ENCODE measurements around the gene USP21. TPM values are rescaled to one million over a fixed set of nuclear protein-coding genes. Genes with fewer than 3 reads are reported as not detected.

The USP21 gene
- total RNA-seq, 2 experiments from 2014 or later = 44.4 to 45.6 TPM

DNA sequence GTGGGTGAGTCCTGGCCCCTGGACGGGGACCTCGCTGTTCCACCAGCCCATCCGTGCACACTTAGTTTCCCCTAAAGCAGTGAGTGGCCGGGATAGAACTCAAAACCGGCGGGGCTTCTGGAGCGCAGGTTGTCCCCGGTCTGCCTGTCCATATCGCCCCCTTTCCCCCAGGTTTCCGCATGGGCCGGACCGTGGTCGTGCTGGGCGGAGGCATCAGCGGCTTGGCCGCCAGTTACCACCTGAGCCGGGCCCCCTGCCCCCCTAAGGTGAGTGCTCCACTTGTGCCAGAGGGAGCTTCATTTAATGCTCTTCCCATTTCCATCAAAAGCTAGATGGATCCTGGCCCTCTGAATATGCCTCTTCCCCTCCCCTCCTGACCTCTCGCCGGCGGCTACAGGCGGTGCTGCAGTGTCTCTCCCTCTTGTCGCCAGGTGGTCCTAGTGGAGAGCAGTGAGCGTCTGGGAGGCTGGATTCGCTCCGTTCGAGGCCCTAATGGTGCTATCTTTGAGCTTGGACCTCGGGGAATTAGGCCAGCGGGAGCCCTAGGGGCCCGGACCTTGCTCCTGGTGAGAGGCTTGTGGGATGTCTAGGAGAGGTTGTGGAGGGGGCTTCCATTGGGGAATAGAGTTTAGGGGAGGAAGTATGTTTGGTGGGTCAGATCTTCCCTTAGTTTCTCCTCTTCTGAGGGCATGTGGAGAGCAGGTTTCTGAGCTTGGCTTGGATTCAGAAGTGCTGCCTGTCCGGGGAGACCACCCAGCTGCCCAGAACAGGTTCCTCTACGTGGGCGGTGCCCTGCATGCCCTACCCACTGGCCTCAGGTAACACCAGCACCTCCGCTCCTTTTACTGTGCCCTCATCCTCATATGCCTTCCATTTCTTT is 7.6 kb downstream of the USP21 start:
- DNase-seq (no peak), ATAC-seq (ENCODE audit: poor library complexity) (no peak)
- POLR2A ChIA-PET = interaction anchor here (1.0 to 3.6 kb wide), 19 partner anchors 9 to 215 kb away, joined by 3 to 58 read pairs (median 14); partner anchors contain the start of genes ARHGAP30, B4GALT3, DEDD and NDUFS2
- Mint-ChIP-seq H3K36me3 (ENCODE audit: low read depth) (peaks cover 70% of the 10 kb centered on the region), H3K4me3 (peak overlapping the region; percentile 93), H3K27ac (peak overlapping the region; percentile 98), H3K9me3 (no peaks in the 10 kb centered on the region), H3K27me3 (no peaks in the 10 kb centered on the region), H3K4me1 (ENCODE audit: low read depth) (peaks cover 59% of the 10 kb centered on the region)
- H3K4me1 ChIP-seq (ENCODE audit: insufficient read depth, low read length) = peaks cover 34% of the 10 kb centered on the region
- TF ChIP-seq, protein P1, sequence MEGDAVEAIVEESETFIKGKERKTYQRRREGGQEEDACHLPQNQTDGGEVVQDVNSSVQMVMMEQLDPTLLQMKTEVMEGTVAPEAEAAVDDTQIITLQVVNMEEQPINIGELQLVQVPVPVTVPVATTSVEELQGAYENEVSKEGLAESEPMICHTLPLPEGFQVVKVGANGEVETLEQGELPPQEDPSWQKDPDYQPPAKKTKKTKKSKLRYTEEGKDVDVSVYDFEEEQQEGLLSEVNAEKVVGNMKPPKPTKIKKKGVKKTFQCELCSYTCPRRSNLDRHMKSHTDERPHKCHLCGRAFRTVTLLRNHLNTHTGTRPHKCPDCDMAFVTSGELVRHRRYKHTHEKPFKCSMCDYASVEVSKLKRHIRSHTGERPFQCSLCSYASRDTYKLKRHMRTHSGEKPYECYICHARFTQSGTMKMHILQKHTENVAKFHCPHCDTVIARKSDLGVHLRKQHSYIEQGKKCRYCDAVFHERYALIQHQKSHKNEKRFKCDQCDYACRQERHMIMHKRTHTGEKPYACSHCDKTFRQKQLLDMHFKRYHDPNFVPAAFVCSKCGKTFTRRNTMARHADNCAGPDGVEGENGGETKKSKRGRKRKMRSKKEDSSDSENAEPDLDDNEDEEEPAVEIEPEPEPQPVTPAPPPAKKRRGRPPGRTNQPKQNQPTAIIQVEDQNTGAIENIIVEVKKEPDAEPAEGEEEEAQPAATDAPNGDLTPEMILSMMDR (IDR thresholded peaks at IDR 0.05) = no peak
- no peaks in the 10 kb centered on the region for H3K9me3 ChIP-seq (ENCODE audit: control insufficient read depth in 1 of 2, insufficient read depth in 1 of 2, low read length in 2 of 2)
- intact Hi-C loops (cut with DNase I, micrococcal nuclease) = loop anchor here (2.0 to 5.0 kb wide), 2 partner anchors 18 to 35 kb away; partner anchors contain the start of gene DEDD (in 2 of the 2)
- peak overlapping the region; percentile 95 for H3K4me3 ChIP-seq (ENCODE audit: low read length)
- H3K27me3 ChIP-seq (ENCODE audit: control insufficient read depth in 1 of 2, insufficient read depth in 2 of 2, low read length in 2 of 2) = no peaks in the 10 kb centered on the region
- CTCF ChIA-PET = interaction anchor here (0.6 to 4.3 kb wide), 16 partner anchors 10 to 201 kb away, joined by 3 to 28 read pairs (median 8); partner anchors contain the start of genes APOA2, B4GALT3, CFAP126 and DEDD
- peak overlapping the region; percentile 69 to 86 for H3K27ac ChIP-seq (ENCODE audit: low read depth in 1 of 2, low read length in 2 of 2)
- peaks cover 58% of the 10 kb centered on the region for H3K36me3 ChIP-seq (ENCODE audit: insufficient read depth, low read length)

DNA sequence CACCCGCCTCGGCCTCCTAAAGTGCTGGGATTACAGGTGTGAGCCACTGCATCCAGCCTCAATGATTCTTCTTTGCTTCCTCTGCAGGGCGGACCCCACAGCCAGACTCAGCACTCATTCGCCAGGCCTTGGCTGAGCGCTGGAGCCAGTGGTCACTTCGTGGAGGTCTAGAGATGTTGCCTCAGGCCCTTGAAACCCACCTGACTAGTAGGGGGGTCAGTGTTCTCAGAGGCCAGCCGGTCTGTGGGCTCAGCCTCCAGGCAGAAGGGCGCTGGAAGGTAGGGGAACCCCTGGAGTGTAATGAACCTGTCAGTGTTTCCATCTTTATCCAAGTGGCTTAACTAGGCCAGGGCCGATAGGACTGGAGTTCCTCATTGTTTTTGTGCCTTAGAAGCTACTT is 9.6 kb downstream of the USP21 start:
- no peak overlapping the region for H3K27ac ChIP-seq (ENCODE audit: low read depth in 1 of 2, low read length in 2 of 2)
- Mint-ChIP-seq H3K4me3 (peak overlapping the region; percentile 34), H3K27me3 (no peaks in the 10 kb centered on the region), H3K9me3 (no peaks in the 10 kb centered on the region), H3K27ac (no peak overlapping the region), H3K36me3 (ENCODE audit: low read depth) (peaks cover 72% of the 10 kb centered on the region), H3K4me1 (ENCODE audit: low read depth) (peaks cover 55% of the 10 kb centered on the region)
- POLR2A ChIA-PET = interaction anchor here (3.2 kb wide), 1 partner anchor 14 kb away, joined by 17 read pairs; no protein-coding TSS in a partner anchor
- TF ChIP-seq, protein P1 (IDR thresholded peaks at IDR 0.05) = no peak
- ATAC-seq (ENCODE audit: poor library complexity) = no peak
- intact Hi-C loops (cut with DNase I, micrococcal nuclease) = loop anchor here (2.0 to 5.0 kb wide), 2 partner anchors 30 to 37 kb away; partner anchors contain the start of genes DEDD (in 2 of the 2) and ADAMTS4 (in 1 of the 2)
- no peaks in the 10 kb centered on the region for H3K9me3 ChIP-seq (ENCODE audit: control insufficient read depth in 1 of 2, insufficient read depth in 1 of 2, low read length in 2 of 2)
- no peak for DNase-seq
- H3K27me3 ChIP-seq (ENCODE audit: control insufficient read depth in 1 of 2, insufficient read depth in 2 of 2, low read length in 2 of 2) = no peaks in the 10 kb centered on the region
- peaks cover 45% of the 10 kb centered on the region for H3K4me1 ChIP-seq (ENCODE audit: insufficient read depth, low read length)
- CTCF ChIA-PET = interaction anchor here (0.6 kb wide), 1 partner anchor 19 kb away, joined by 6 read pairs; no protein-coding TSS in a partner anchor
- H3K36me3 ChIP-seq (ENCODE audit: insufficient read depth, low read length) = peaks cover 59% of the 10 kb centered on the region
- no peak overlapping the region for H3K4me3 ChIP-seq (ENCODE audit: low read length)

DNA sequence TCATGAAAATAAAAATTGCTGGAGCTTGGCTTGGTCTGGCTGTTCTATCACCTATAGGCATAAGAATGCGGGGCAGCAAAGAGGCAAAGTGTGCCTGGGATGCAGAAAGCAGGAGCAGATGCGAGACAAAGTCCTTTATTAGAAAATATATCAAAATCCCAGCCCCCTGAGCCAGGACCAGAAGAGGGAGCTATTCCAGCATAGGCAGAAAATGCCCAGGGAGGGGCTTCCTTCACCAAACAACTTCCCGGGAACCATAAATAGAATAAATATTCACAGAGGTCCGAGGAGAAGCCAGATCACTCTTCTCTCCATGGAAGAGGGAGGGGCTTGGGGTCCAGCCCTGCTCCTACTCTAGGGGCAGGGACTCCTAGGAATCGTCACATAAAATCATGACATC is 11.9 kb downstream of the USP21 start:
- peaks cover 51% of the 10 kb centered on the region for H3K4me1 ChIP-seq (ENCODE audit: insufficient read depth, low read length)
- Mint-ChIP-seq H3K4me1 (ENCODE audit: low read depth) (peaks cover 53% of the 10 kb centered on the region), H3K27me3 (no peaks in the 10 kb centered on the region), H3K36me3 (ENCODE audit: low read depth) (peaks cover 78% of the 10 kb centered on the region), H3K9me3 (no peaks in the 10 kb centered on the region), H3K27ac (no peak overlapping the region), H3K4me3 (no peak overlapping the region)
- POLR2A ChIA-PET = interaction anchor here (1.4 to 3.2 kb wide), 2 partner anchors 10 to 11 kb away, joined by 3 to 17 read pairs; no protein-coding TSS in a partner anchor
- ATAC-seq (ENCODE audit: poor library complexity) = no peak
- DNase-seq = no peak
- peaks cover 68% of the 10 kb centered on the region for H3K36me3 ChIP-seq (ENCODE audit: insufficient read depth, low read length)
- H3K9me3 ChIP-seq (ENCODE audit: control insufficient read depth in 1 of 2, insufficient read depth in 1 of 2, low read length in 2 of 2) = no peaks in the 10 kb centered on the region
- no peak overlapping the region for H3K27ac ChIP-seq (ENCODE audit: low read depth in 1 of 2, low read length in 2 of 2)
- CTCF ChIA-PET = no interaction called here
- no peak overlapping the region for H3K4me3 ChIP-seq (ENCODE audit: low read length)
- TF ChIP-seq, protein P1 (IDR thresholded peaks at IDR 0.05) = no peak
- no peaks in the 10 kb centered on the region for H3K27me3 ChIP-seq (ENCODE audit: control insufficient read depth in 1 of 2, insufficient read depth in 2 of 2, low read length in 2 of 2)
- intact Hi-C loops (cut with DNase I, micrococcal nuclease) = loop anchor here in 1 of 2 experiments (5.0 kb wide), 1 partner anchor 216 kb away; no protein-coding TSS in a partner anchor

Measured in CD4-positive, alpha-beta T cell (primary cell).